Adrenal gland (tissue), 5 donors: Measurements from ENCODE around the gene TNIP2.

Source experiments
- POLR2A ChIP-seq, 2 donors: fragments of 450-650 bp; IDR thresholded peaks; one replicate each; pipeline ENCODE4 v1.6.1; 2017; ENCODE audit warnings: antibody characterized with exemption in 2 of 2, mild to moderate bottlenecking in 2 of 2, moderate library complexity in 1 of 2
- TF ChIP-seq, protein P1 (sequence below), 6 experiments: fragments of 450-650 bp in 4 of 6; fragments of 200-600 bp in 2 of 6; sonication (generic) in 1 of 6; IDR thresholded peaks; 1 replicate in 5 of 6; 2 replicates in 1 of 6; pipeline versions ENCODE4 v1.5.1 to v1.8.0; 2016 to 2021; ENCODE audit warnings: antibody characterized with exemption in 6 of 6, mild to moderate bottlenecking in 2 of 6, moderate library complexity in 1 of 6
- donor health status: DM: no; HTN: no; CAD: no.

DNA sequence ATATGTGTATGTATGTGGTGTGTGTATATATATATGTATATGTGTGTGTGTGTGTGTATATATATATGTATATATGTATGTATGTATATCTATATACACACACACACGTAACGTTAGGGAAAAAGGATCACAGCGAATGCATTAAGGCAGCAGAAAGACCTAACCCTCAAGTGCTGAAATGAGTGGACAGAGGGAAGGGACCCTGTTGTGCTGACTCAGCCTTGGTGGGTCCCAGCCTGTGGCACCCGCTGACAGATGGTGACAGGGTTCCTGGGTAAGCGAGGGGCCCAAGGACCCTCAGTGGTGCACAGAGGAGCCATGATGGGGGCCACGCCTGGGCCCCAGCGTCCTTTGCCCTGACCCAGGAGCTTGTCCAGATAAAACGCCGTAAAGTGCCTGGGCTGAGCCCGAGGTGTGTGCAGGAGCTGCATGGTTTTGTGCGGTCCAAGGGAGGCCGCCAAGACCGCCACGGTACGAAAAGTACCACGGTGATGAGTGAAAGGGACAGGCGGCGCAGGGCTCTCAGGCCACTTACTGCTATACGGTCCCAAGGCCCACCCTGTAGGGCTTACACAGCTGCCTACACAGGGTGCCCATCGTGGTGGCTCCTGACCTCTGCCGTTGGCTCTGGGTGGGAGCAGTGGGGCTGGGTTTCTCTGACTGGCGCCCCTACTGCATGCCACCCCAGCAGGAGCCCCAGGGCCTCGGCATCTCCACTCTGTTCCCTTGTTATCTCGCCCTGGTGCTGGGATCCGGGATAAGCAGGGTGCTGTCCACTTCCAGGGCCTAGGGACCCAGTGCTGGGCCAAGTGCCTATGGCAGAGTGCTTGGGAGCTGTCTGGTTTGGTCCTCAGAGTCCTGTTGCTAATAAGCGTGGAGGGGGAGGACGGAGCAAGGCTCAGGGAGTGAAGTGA lies 46.7 kb upstream of the TNIP2 start:
- TF ChIP-seq, protein P1, sequence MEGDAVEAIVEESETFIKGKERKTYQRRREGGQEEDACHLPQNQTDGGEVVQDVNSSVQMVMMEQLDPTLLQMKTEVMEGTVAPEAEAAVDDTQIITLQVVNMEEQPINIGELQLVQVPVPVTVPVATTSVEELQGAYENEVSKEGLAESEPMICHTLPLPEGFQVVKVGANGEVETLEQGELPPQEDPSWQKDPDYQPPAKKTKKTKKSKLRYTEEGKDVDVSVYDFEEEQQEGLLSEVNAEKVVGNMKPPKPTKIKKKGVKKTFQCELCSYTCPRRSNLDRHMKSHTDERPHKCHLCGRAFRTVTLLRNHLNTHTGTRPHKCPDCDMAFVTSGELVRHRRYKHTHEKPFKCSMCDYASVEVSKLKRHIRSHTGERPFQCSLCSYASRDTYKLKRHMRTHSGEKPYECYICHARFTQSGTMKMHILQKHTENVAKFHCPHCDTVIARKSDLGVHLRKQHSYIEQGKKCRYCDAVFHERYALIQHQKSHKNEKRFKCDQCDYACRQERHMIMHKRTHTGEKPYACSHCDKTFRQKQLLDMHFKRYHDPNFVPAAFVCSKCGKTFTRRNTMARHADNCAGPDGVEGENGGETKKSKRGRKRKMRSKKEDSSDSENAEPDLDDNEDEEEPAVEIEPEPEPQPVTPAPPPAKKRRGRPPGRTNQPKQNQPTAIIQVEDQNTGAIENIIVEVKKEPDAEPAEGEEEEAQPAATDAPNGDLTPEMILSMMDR (IDR thresholded peaks at IDR 0.05), result no peak
- TF ChIP-seq POLR2A (IDR thresholded peaks at IDR 0.05), result no peak
